Measurements from ENCODE around the gene NUDT14. TPM values are rescaled to one million over a fixed set of nuclear protein-coding genes. Genes with fewer than 3 reads are reported as not detected.

NUDT14 gene
- total and polyA plus RNA-seq, 2 of the 4 experiments (the other 2 are of a cell fraction): 5.6 to 9.3 TPM

GRCh38 chr14:105131241-105131640 lies 49.9 kb downstream of the NUDT14 start:
- Histone ChIP-seq H3K4me1 (ENCODE audit: control insufficient read depth, insufficient read depth, low read length) (no peaks in the 10 kb centered on the region), H3K4ac (ENCODE audit: low read depth, low read length) (no peak overlapping the region), H3K18ac (ENCODE audit: low read depth, low read length) (no peak overlapping the region), H3K9me1 (ENCODE audit: insufficient read depth, low read length) (no peaks in the 10 kb centered on the region), H2AK5ac (ENCODE audit: low read depth, low read length) (no peak overlapping the region), H2BK5ac (ENCODE audit: low read depth, low read length, poor library complexity, severe bottlenecking) (no peak overlapping the region), H3K79me1 (ENCODE audit: low read depth in 1 of 2, low read length in 2 of 2) (no peaks in the 10 kb centered on the region), H3K4me2 (ENCODE audit: low read depth, low read length) (no peak overlapping the region), H3K56ac (ENCODE audit: extremely low read depth, insufficient read depth, low read length) (no peak overlapping the region), H3K27ac (ENCODE audit: insufficient read depth, low read length) (no peak overlapping the region), H3K27me3 (ENCODE audit: control insufficient read depth, insufficient read depth, low read length) (peaks cover 28% of the 10 kb centered on the region), H4K5ac (ENCODE audit: low read depth, low read length) (no peak overlapping the region), H3K9ac (ENCODE audit: low read depth, low read length) (no peak overlapping the region), H3K4me3 (ENCODE audit: insufficient read depth, low read depth, low read length) (no peak overlapping the region), H4K20me1 (ENCODE audit: insufficient read depth, low read length) (no peaks in the 10 kb centered on the region), H3K36me3 (ENCODE audit: control insufficient read depth, insufficient read depth, low read length) (no peaks in the 10 kb centered on the region), H3K9me3 (ENCODE audit: control insufficient read depth, insufficient read depth, low read length) (peaks cover 8% of the 10 kb centered on the region), H2BK20ac (ENCODE audit: low read depth, low read length) (no peak overlapping the region), H2AK9ac (replicated peaks; ENCODE audit: low read depth, low read length, poor library complexity) (no peak overlapping the region), H2BK120ac (ENCODE audit: low read depth, low read length) (no peak overlapping the region), H4K8ac (ENCODE audit: low read depth in 2 of 2, low read length in 2 of 2) (no peak overlapping the region), H3K14ac (replicated peaks; ENCODE audit: low read depth, low read length) (no peak overlapping the region), H4K91ac (ENCODE audit: insufficient read depth, low read depth, low read length) (no peak overlapping the region), H2AFZ (replicated peaks; ENCODE audit: low read length, poor library complexity) (no peak overlapping the region), H2BK15ac (ENCODE audit: low read depth, low read length) (no peak overlapping the region), H3K23ac (ENCODE audit: low read depth, low read length) (no peak overlapping the region)
- CTCF ChIA-PET: interaction anchor here (0.6 kb wide), 1 partner anchor 69 kb away, joined by 3 read pairs; no protein-coding TSS in a partner anchor
- dilution Hi-C loops (cut with HindIII; ENCODE audit: low sequenced_read_pairs, unreplicated experiment): no loop called here
- TF ChIP-seq MAFK (IDR thresholded peaks at IDR 0.05; ENCODE audit: low read depth, low read length) (no peak), POLR2A (IDR thresholded peaks at IDR 0.05; ENCODE audit: low read depth, low read length) (no peak), CTCF (conservative IDR thresholded peaks at IDR 0.05; ENCODE audit: low read depth, low read length) (no peak), USF2 (IDR thresholded peaks at IDR 0.05; ENCODE audit: low read depth, low read length) (no peak), MAZ (IDR thresholded peaks at IDR 0.05; ENCODE audit: borderline replicate concordance, low read depth, low read length) (no peak), RCOR1 (IDR thresholded peaks at IDR 0.05; ENCODE audit: insufficient replicate concordance, low read length) (no peak), SMC3 (IDR thresholded peaks at IDR 0.05; ENCODE audit: low read depth, low read length) (no peak), RFX5 (IDR thresholded peaks at IDR 0.05; ENCODE audit: low read depth, low read length) (no peak), BHLHE40 (IDR thresholded peaks at IDR 0.05; ENCODE audit: low read depth, low read length) (no peak), NFE2L2 (IDR thresholded peaks at IDR 0.05; ENCODE audit: low read depth, low read length) (no peak)
- intact Hi-C loops (cut with micrococcal nuclease): no loop called here
- no TSS peak for BruUV-seq (replicated peaks)
- no peak for DNase-seq
- in situ Hi-C loops (cut with MboI; ENCODE audit: low sequenced_read_pairs): no loop called here
- ATAC-seq (ENCODE audit: low read depth): no peak
- POLR2A ChIA-PET (ENCODE audit: unreplicated experiment): no interaction called here
- WGBS, 2 experiments (ENCODE audit: extremely low coverage in 2 of 2, insufficient read length in 1 of 2): no CpG with 5 or more reads among the region's 2 CpGs
